Fibroblast of skin of back (primary cell): Measurements from ENCODE around the gene BTG3.

Experiments used
- DNase-seq: peaks from one replicate; pipeline ENCODE4 v3.0.0-alpha.2; 2013

BTG3 gene

DNA sequence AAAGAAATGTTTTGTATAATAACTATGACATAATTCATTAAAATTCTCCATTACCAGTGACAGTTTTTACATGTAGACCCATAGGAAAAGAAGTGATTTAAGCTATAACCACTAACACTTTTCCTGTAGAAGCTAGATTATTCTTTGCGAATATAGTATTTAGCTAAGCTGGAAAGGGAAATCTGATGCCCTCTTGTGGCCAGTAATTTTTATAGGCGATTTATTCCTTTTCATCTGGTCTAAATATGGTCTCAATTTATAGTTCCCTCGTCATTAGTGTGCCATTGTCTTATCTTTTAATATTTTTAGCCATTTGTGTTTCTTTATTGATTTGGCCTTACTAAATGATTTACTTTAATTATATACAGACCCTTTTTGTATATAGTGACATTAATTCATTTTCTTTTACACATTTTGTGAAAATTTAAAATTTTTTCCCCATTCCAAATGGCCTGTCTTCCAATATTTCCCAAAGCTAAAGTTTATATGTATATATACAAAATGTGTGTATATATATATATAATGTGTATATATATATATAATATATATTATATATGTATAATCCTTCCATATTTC is 26.7 kb downstream of the BTG3 start:
- DNase-seq = peak; percentile 52

GRCh38 chr21:17583898-17584297 is 28.8 kb downstream of the BTG3 start:
- no peak for DNase-seq

- DNase-seq = no peak
Observed at GRCh38 chr21:17580319-17580718, 32.4 kb downstream of the BTG3 start.

DNA sequence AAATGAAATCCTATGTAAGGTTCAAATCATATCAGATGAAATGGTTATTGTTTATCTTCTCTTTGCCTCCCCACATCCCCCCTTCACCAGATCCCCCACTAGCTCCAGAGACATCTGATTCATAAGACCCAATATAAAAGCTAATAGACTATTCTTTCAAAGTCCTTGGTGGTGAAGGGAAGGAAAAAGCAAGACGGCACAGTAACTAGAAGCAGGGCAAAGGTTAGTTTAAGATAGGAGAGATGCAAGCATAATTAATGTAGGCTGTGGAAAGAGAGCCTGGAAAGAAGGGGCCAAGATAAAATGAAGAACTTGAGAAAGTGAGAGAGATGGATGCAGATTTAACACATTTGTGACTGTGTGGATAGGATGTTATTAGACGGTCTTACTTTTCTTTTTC is 33.8 kb downstream of the BTG3 start:
- DNase-seq = no peak

GRCh38 chr21:17578162-17578561 is 34.5 kb downstream of the BTG3 start:
- no peak for DNase-seq

DNA sequence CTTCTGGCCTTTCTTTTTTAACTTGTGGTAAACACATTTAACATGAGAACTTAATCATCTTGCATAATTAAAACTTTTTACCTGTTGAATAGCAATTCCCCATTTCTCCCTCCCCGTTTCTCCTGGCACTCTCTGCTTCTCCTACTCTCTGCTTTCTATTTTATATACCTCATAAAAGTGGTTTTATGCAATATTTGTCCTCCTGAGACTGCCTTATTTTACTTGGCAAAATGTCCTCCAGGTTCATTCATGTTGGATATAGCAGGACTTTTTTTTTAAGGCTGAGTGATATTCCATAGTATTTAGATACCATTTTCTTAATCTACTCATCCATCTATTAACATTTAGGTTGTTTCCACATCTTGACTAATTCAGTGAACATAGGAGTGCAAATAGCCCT is 35.0 kb downstream of the BTG3 start:
- no peak for DNase-seq

DNA sequence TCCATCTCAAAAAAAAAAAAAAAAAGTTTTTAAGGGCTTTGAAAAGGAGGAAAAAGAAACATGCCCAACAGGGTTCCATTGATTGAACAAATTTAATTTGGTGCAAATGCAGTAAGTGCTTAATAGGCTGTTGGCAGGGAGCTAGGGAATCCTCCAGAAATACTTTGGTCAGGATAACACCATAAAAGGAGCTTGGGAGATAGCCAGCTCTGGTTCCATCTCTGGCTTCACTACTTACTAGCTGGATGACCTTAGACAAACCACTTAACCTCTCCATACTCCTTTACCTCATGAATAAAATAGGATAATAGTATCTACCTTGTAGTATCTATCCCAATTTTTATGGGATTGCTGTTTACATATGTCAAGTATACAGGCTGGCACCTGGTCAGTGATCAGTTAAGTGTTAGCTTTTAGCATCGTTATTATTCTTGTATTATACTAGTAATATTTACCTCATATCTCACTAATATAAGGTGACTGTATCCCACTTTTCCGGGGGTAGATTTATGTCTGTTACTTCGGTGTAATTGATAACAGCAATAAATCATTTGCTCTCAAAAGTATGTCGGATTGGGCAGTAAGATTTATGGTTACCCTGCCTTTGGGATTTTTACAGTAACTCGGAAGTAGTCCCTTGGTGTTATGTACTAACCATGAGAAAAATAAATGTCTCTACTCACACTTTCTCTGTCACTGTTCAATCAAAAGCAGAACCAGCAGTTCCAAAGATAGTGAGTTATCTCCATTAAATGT is 36.4 kb downstream of the BTG3 start:
- DNase-seq = no peak

- DNase-seq = no peak
Observed at GRCh38 chr21:17575076-17575475, 37.6 kb downstream of the BTG3 start.

- DNase-seq = no peak
Observed at GRCh38 chr21:17572431-17572830, 40.3 kb downstream of the BTG3 start.

DNA sequence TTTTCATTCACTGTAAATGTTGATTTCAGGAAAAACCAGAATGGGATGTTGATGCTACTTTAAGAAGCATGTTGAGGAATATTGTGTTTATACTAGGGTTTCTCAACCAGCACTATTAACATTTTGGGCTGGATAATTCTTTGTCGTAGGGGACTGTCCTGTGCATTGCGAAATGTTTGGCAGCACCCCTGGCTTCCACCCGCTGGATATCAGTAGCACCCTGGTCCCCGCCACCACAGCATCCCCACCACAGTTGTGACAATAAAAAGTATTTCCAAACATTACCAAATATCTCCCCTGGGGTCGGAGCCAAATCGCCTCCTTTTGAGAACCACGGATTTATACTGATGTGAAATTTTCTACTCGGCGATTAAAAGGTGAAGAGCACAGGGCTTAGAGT is 41.9 kb downstream of the BTG3 start:
- DNase-seq = no peak

DNA sequence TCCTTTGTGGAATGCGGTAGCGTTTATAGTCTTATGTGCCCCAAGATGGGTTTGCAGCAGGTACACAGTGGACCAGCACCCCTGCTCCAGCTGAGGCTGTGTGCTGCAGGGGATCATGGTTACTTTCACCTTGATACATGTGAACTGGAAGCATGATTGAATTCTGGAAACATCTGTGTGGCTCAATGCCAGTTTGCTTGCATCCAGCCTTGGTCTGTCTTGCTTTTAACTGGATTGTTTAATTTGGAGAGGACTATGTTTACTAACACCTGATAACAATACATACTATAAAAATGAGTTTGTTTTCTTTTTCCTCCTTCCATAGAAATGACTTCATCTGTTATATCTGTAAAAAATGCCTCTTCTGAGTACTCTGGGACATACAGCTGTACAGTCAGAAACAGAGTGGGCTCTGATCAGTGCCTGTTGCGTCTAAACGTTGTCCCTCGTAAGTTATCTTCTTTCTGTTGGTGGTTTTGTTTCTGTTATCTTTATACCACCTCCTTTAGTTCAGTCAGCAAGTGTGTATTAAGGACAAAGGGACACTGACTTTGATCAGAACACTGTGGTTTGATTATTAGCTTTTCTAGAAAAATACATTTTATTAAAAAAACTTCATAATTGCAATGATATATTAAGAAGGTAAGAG is 52.2 kb downstream of the BTG3 start:
- no peak for DNase-seq

GRCh38 chr21:17554679-17555465 is 57.8 kb downstream of the BTG3 start:
- peak; percentile 7 for DNase-seq

GRCh38 chr21:17554120-17554519 is 58.6 kb downstream of the BTG3 start:
- no peak for DNase-seq

GRCh38 chr21:17552410-17552809 is 60.3 kb downstream of the BTG3 start:
- DNase-seq = no peak

- no peak for DNase-seq
Observed at GRCh38 chr21:17550671-17551308, 61.9 kb downstream of the BTG3 start.

DNA sequence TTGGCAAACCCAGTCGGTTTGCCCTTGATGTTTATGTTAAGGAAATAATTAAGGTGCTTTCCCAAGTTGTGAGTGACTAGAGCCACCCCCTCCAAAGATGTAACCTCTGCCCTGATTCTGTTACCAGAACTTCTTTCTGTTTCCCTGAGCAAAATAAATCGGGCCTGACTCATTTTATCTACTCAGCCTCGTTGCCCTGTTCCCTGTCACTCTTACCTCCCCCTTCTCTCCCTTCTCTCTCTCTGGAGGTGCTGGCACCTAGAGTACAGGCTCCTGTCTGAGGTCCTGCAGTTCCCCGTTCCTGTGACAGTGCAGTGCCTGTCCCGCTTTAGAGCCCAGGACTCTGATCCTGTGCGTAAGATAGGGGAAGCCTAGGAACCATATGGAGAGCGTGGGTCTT is 64.4 kb downstream of the BTG3 start:
- no peak for DNase-seq

GRCh38 chr21:17545007-17545406 is 67.7 kb downstream of the BTG3 start:
- no peak for DNase-seq
